Liver (tissue), 9 donors: Measurements from ENCODE around the gene ZNF148. TPM values are rescaled to one million over a fixed set of nuclear protein-coding genes. Genes with fewer than 3 reads are reported as not detected.

Experiments used
- DNase-seq: peaks from one replicate; pipeline ENCODE4 v3.0.0-alpha.2; 2017; ENCODE audit warnings: low spot score
- H3K27ac ChIP-seq, 2 donors: one replicate each; pipeline ENCODE4 v1.7.0; 2013; ENCODE audit warnings: inconsistent platforms in 2 of 2, low read length in 2 of 2, control low read depth in 1 of 2, low read depth in 1 of 2, mild to moderate bottlenecking in 1 of 2
- H3K27me3 ChIP-seq, 4 donors: one replicate each; pipeline versions ENCODE4 v1.6.1 to v1.7.0; 2013; ENCODE audit warnings: low read length in 3 of 4, inconsistent platforms in 1 of 4, mild to moderate bottlenecking in 1 of 4, moderate library complexity in 1 of 4; ENCODE audit not compliant: control insufficient read depth in 4 of 4, insufficient read depth in 4 of 4
- H3K36me3 ChIP-seq, 4 donors: one replicate each; pipeline versions ENCODE4 v1.6.1 to v1.7.0; 2013; ENCODE audit warnings: low read length in 3 of 4, mild to moderate bottlenecking in 3 of 4, low read depth in 1 of 4, moderate library complexity in 1 of 4; ENCODE audit not compliant: control insufficient read depth in 4 of 4, insufficient read depth in 3 of 4
- H3K4me1 ChIP-seq, 4 donors: one replicate each; pipeline versions ENCODE4 v1.6.1 to v1.7.0; 2013; ENCODE audit warnings: low read length in 3 of 4, mild to moderate bottlenecking in 3 of 4, moderate library complexity in 1 of 4; ENCODE audit not compliant: control insufficient read depth in 4 of 4, insufficient read depth in 4 of 4
- H3K4me3 ChIP-seq, 3 donors: one replicate each; pipeline versions ENCODE4 v1.6.1 to v1.7.0; 2013; ENCODE audit warnings: low read length in 3 of 3, control low read depth in 1 of 3, low read depth in 1 of 3, mild to moderate bottlenecking in 1 of 3
- H3K9ac ChIP-seq, 2 donors: one replicate each; pipeline ENCODE4 v1.7.0; 2013; ENCODE audit warnings: low read length in 2 of 2, mild to moderate bottlenecking in 2 of 2, moderate library complexity in 2 of 2, control low read depth in 1 of 2, low read depth in 1 of 2
- H3K9me3 ChIP-seq, 4 donors: one replicate each; pipeline versions ENCODE4 v1.6.1 to v1.7.0; 2013; ENCODE audit warnings: low read length in 3 of 4; ENCODE audit not compliant: control insufficient read depth in 4 of 4
- FOXA1 ChIP-seq: IDR thresholded peaks from 2 replicates; pipeline ENCODE4 v1.6.1; 2016; ENCODE audit warnings: antibody characterized with exemption
- GABPA ChIP-seq, 2 donors: IDR thresholded peaks in 1 of 2; conservative IDR thresholded peaks in 1 of 2; 2 replicates each; pipeline ENCODE4 v1.6.1; 2016; ENCODE audit warnings: antibody characterized with exemption in 2 of 2, mild to moderate bottlenecking in 1 of 2, moderate library complexity in 1 of 2
- HNF4G ChIP-seq: IDR thresholded peaks from 2 replicates; pipeline ENCODE4 v1.6.1; 2016; ENCODE audit warnings: antibody characterized with exemption
- JUND ChIP-seq, 2 donors: IDR thresholded peaks; 2 replicates each; pipeline ENCODE4 v1.6.1; 2016; ENCODE audit warnings: antibody characterized with exemption in 2 of 2
- MAX ChIP-seq: IDR thresholded peaks from 2 replicates; pipeline ENCODE4 v1.6.1; 2016; ENCODE audit warnings: antibody characterized with exemption
- RAD21 ChIP-seq, 2 donors: IDR thresholded peaks; 2 replicates each; pipeline ENCODE4 v1.6.1; 2016; ENCODE audit warnings: antibody characterized with exemption in 2 of 2, mild to moderate bottlenecking in 2 of 2
- REST ChIP-seq: IDR thresholded peaks from 2 replicates; pipeline ENCODE4 v1.6.1; 2016; ENCODE audit warnings: antibody characterized with exemption, mild to moderate bottlenecking
- SP1 ChIP-seq: IDR thresholded peaks from 2 replicates; pipeline ENCODE4 v1.6.1; 2018; ENCODE audit warnings: antibody characterized with exemption, mild to moderate bottlenecking
- YY1 ChIP-seq: IDR thresholded peaks from 2 replicates; pipeline ENCODE4 v1.6.1; 2016; ENCODE audit warnings: antibody characterized with exemption, mild to moderate bottlenecking
- WGBS: extraction: QIAGEN DNeasy Blood & Tissue Kit; methylation state at CpG from one replicate; pipeline ENCODE4 v1.1.7; 2013; 5-methylcytosine and 5-hydroxymethylcytosine counted together
- polyA plus RNA-seq, 2 donors: library from polyadenylated mRNA; stranded (reverse) in 1 of 2; unstranded in 1 of 2; fragments of 200-250 nt in 1 of 2; fragments of >200 nt in 1 of 2; fragmentation: Nextera tagmentation in 1 of 2; extraction: Ambion mirVana in 1 of 2; gene quantifications; one replicate each; pipeline versions ENCODE4 v1.2.1 to v1.2.3, GENCODE V29; 2013 to 2015
- total RNA-seq, 2 donors: library from RNA; depleted of rRNA; stranded (reverse); fragments of >200 nt; gene quantifications; one replicate each; pipeline ENCODE4 v1.2.3, GENCODE V29; 2014
- TF ChIP-seq, protein P1 (sequence below): fragments of 150-350 bp; IDR thresholded peaks from 2 replicates; pipeline ENCODE4 v1.5.1; 2017; ENCODE audit warnings: improper control_type of control experiment, low read depth, low read length; ENCODE audit not compliant: missing input control
- TF ChIP-seq, protein P2 (sequence below): IDR thresholded peaks from 2 replicates; pipeline ENCODE4 v1.6.1; 2016; ENCODE audit warnings: antibody characterized with exemption
- donor health status: healthy.
- donor health status: healthy.
- donor health status: healthy.
- donor health status: healthy.
- donor health status: healthy.

The ZNF148 gene
- total and polyA plus RNA-seq, 4 donors, result 4.0 to 20.3 (median 17.1) TPM

DNA sequence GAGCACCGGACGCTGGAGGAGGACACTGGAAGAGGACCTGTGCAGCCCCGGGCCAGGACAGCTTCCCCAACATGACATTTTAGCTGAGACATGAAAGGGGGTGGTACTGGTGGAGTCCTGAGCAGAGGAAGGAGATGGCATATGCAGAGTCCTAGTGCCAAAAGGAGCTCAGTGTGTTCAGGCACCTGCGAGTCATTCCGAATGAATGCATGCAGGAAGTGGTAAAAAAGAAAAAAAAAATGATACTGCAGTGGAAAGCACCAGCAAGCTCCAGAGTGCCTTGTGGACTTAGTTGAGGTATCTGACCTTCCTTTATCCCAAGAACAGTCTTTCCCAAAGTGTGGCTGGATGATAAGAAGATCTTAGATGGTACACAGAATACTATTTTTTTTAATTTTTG lies 6.6 kb upstream of the ZNF148 start:
- H3K27ac ChIP-seq, result no peak overlapping the region
- H3K4me1 ChIP-seq, result peaks cover 0 to 55% (median 47%) of the 10 kb centered on the region in 4 donors
- H3K9me3 ChIP-seq, result no peaks in the 10 kb centered on the region
- no peaks in the 10 kb centered on the region for H3K27me3 ChIP-seq
- H3K4me3 ChIP-seq, result no peak overlapping the region
- DNase-seq, result no peak
- no peaks in the 10 kb centered on the region for H3K36me3 ChIP-seq
- H3K9ac ChIP-seq, result no peak overlapping the region
- 78% methylated on average over 5 of the region's 5 CpGs for WGBS
- TF ChIP-seq, protein P1, sequence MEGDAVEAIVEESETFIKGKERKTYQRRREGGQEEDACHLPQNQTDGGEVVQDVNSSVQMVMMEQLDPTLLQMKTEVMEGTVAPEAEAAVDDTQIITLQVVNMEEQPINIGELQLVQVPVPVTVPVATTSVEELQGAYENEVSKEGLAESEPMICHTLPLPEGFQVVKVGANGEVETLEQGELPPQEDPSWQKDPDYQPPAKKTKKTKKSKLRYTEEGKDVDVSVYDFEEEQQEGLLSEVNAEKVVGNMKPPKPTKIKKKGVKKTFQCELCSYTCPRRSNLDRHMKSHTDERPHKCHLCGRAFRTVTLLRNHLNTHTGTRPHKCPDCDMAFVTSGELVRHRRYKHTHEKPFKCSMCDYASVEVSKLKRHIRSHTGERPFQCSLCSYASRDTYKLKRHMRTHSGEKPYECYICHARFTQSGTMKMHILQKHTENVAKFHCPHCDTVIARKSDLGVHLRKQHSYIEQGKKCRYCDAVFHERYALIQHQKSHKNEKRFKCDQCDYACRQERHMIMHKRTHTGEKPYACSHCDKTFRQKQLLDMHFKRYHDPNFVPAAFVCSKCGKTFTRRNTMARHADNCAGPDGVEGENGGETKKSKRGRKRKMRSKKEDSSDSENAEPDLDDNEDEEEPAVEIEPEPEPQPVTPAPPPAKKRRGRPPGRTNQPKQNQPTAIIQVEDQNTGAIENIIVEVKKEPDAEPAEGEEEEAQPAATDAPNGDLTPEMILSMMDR, result no peak
- no peak for TF ChIP-seq HNF4G
- no peak for TF ChIP-seq SP1
- TF ChIP-seq MAX, result no peak
- TF ChIP-seq REST, result no peak
- TF ChIP-seq, protein P2, sequence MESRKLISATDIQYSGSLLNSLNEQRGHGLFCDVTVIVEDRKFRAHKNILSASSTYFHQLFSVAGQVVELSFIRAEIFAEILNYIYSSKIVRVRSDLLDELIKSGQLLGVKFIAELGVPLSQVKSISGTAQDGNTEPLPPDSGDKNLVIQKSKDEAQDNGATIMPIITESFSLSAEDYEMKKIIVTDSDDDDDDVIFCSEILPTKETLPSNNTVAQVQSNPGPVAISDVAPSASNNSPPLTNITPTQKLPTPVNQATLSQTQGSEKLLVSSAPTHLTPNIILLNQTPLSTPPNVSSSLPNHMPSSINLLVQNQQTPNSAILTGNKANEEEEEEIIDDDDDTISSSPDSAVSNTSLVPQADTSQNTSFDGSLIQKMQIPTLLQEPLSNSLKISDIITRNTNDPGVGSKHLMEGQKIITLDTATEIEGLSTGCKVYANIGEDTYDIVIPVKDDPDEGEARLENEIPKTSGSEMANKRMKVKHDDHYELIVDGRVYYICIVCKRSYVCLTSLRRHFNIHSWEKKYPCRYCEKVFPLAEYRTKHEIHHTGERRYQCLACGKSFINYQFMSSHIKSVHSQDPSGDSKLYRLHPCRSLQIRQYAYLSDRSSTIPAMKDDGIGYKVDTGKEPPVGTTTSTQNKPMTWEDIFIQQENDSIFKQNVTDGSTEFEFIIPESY, result no peak
- TF ChIP-seq YY1, result no peak
- TF ChIP-seq FOXA1, result no peak
- no peak for TF ChIP-seq GABPA (IDR thresholded peaks at IDR 0.05 in 1 of 2, conservative IDR thresholded peaks at IDR 0.05 in 1 of 2)
- no peak for TF ChIP-seq RAD21 (IDR thresholded peaks at IDR 0.05)

DNA sequence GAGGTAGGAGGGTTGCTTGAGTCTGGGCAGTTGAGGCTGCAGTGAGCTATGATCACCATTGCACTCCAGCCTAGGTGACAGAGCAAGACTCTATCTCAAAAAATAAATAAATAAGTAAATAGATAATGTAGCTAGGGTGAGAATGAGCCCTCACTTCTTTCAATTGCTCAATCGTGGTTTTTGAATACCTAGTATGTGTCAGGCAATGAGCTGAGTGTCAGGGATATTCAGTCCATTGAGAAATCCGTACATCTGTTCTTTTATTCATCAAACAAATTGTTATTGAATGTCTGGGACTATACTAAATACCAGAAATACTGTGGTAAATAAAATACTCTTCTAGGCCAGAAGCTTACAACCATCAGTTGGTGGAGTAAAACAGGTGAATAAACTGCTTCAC lies 6.2 kb upstream of the ZNF148 start:
- H3K27ac ChIP-seq, result no peak overlapping the region
- no peak overlapping the region for H3K4me3 ChIP-seq
- peaks cover 0 to 60% (median 51%) of the 10 kb centered on the region in 4 donors for H3K4me1 ChIP-seq
- H3K9ac ChIP-seq, result no peak overlapping the region
- H3K27me3 ChIP-seq, result no peaks in the 10 kb centered on the region
- no peak for TF ChIP-seq JUND (IDR thresholded peaks at IDR 0.05)
- TF ChIP-seq, protein P2, result no peak
- TF ChIP-seq YY1, result no peak
- TF ChIP-seq REST, result no peak
- H3K9me3 ChIP-seq, result no peaks in the 10 kb centered on the region
- WGBS, result 68% methylated on average over 2 of the region's 2 CpGs
- H3K36me3 ChIP-seq, result no peaks in the 10 kb centered on the region
- DNase-seq, result no peak
